ENCODE measurements around the gene ACTMAP.

GRCh38 chr19:40776364-40776763, 26.1 kb upstream of the ACTMAP start:
- TF ChIP-seq CTCF (IDR thresholded peaks at IDR 0.05; ENCODE audit: poor library complexity) (no peak), EZH2phosphoT487 (IDR thresholded peaks at IDR 0.05; ENCODE audit: low read depth, severe bottlenecking, unreplicated experiment) (no peak), EZH2 (IDR thresholded peaks at IDR 0.05; ENCODE audit: borderline replicate concordance) (no peak)
